IMR-90 (cell line): Measurements from ENCODE around the gene CCDC74A. TPM values are rescaled to one million over a fixed set of nuclear protein-coding genes. Genes with fewer than 3 reads are reported as not detected.
A peak's percentile ranks its signal among the peaks of the same experiment; 100 is the strongest.

Experiments
- FOS ChIP-seq: fragments of 150-350 bp; IDR thresholded peaks from 2 replicates; pipeline ENCODE4 v1.6.1; 2016; ENCODE audit warnings: low read depth, low read length
- MXI1 ChIP-seq: IDR thresholded peaks from 2 replicates; pipeline ENCODE4 v1.6.1; 2012; ENCODE audit warnings: low read depth, mild to moderate bottlenecking, low read length, moderate library complexity, borderline replicate concordance
- SMC3 ChIP-seq: fragments of 150-350 bp; IDR thresholded peaks from 2 replicates; pipeline ENCODE4 v1.6.1; 2016; ENCODE audit warnings: low read depth, mild to moderate bottlenecking, antibody characterized with exemption, low read length, moderate library complexity
- polyA plus RNA-seq, 3 experiments: library from polyadenylated mRNA; depleted of rRNA; stranded (reverse); fragments of >200 nt; gene quantifications; 2 replicates each; pipeline ENCODE4 v1.2.3, GENCODE V29; 2012; ENCODE audit warnings: low replicate concordance in 1 of 3
- total RNA-seq: library from RNA; depleted of rRNA; stranded (reverse); fragments of >200 nt; gene quantifications from 2 replicates; pipeline ENCODE4 v1.2.3, GENCODE V29; 2012

Gene CCDC74A
- total and polyA plus RNA-seq, 2 of the 4 experiments (the other 2 are of a cell fraction), result 3.8 to 11.9 TPM

- no peak for TF ChIP-seq FOS
- TF ChIP-seq MXI1, result 0 out of 2 replicates have a peak, but pooled peaks have one; percentile 59
- TF ChIP-seq SMC3, result 0 out of 2 replicates have a peak, but pooled peaks have one; percentile 23
Observed at GRCh38 chr2:131492418-131493198, 35.1 kb upstream of the CCDC74A start (continued).
